NCI-H187 treated with DMSO at 0.1 percent for 48 hours (cell line): ENCODE data around the gene AMBP.

Experiments
- DNase-seq: peaks from one replicate; lab custom pipeline; 2025; lab: John Stamatoyannopoulos, UW

The AMBP gene

GRCh38 chr9:114031037-114031630, 47.0 kb downstream of the AMBP start:
- no peak for DNase-seq

GRCh38 chr9:114030364-114030763, 47.7 kb downstream of the AMBP start:
- DNase-seq: no peak

- no peak for DNase-seq
These were observed 48.6 kb downstream of the AMBP start for GRCh38 chr9:114029311-114030170.

GRCh38 chr9:114028646-114029045, 49.5 kb downstream of the AMBP start:
- no peak for DNase-seq

GRCh38 chr9:114027863-114028465, 50.1 kb downstream of the AMBP start:
- DNase-seq: no peak

GRCh38 chr9:114027159-114027862, 50.8 kb downstream of the AMBP start:
- DNase-seq: no peak

- no peak for DNase-seq
These were observed 51.8 kb downstream of the AMBP start for GRCh38 chr9:114026335-114026734.

- DNase-seq: no peak
These were observed 52.3 kb downstream of the AMBP start for GRCh38 chr9:114025760-114026159.

- no peak for DNase-seq
These were observed 52.8 kb downstream of the AMBP start for GRCh38 chr9:114025196-114025753.

GRCh38 chr9:114023961-114024360, 54.1 kb downstream of the AMBP start:
- DNase-seq: no peak

- DNase-seq: no peak
These were observed 56.5 kb downstream of the AMBP start for GRCh38 chr9:114021578-114021977.

GRCh38 chr9:114017741-114018715, 60.1 kb downstream of the AMBP start:
- no peak for DNase-seq

- no peak for DNase-seq
These were observed 61.3 kb downstream of the AMBP start for GRCh38 chr9:114016629-114017423.

GRCh38 chr9:114016101-114016500, 62.0 kb downstream of the AMBP start:
- no peak for DNase-seq

- no peak for DNase-seq
These were observed 62.5 kb downstream of the AMBP start for GRCh38 chr9:114015607-114016006.

GRCh38 chr9:114014044-114014443, 64.1 kb downstream of the AMBP start:
- DNase-seq: no peak

- DNase-seq: no peak
These were observed 66.0 kb downstream of the AMBP start for GRCh38 chr9:114012126-114012525.

GRCh38 chr9:114011313-114011712, 66.8 kb downstream of the AMBP start:
- no peak for DNase-seq
